RWPE1 (cell line): ENCODE measurements around the gene IDUA.

Experiments used
- CTCF ChIA-PET: fragments of 350-600 bp; sonication (Branson Sonifier 250); formaldehyde crosslinking; extraction: SDS; loops from one replicate; lab custom pipeline; 2021; lab: Yijun Ruan, JAX
- POLR2A ChIA-PET: fragments of 400-600 bp; formaldehyde crosslinking; extraction: SDS; loops from one replicate; lab custom pipeline; 2020; ENCODE audit warnings: antibody characterized with exemption; ENCODE audit not compliant: low non-redundant PET; lab: Yijun Ruan, JAX
- DNase-seq: peaks from one replicate; pipeline ENCODE4 v3.0.0; 2012; ENCODE audit warnings: low spot score
- H3K27ac ChIP-seq: fragments of 450-650 bp; 2 replicates; pipeline ENCODE4 v1.5.1; 2017
- CTCF ChIP-seq: fragments of 450-650 bp; conservative IDR thresholded peaks from 2 replicates; pipeline ENCODE4 v1.5.1; 2017; ENCODE audit warnings: low read depth, mild to moderate bottlenecking

IDUA gene

GRCh38 chr4:1047976-1048772, 61.3 kb downstream of the IDUA start:
- CTCF ChIA-PET, result no interaction called here
- TF ChIP-seq CTCF, result no peak
- H3K27ac ChIP-seq, result peak overlapping the region; percentile 82
- POLR2A ChIA-PET, result no interaction called here
- DNase-seq, result no peak

GRCh38 chr4:1048773-1049590, 62.1 kb downstream of the IDUA start:
- ChIA-PET CTCF (no interaction called here), POLR2A (no interaction called here)
- no peak for TF ChIP-seq CTCF
- DNase-seq, result no peak
- H3K27ac ChIP-seq, result no peak overlapping the region

- no peak for TF ChIP-seq CTCF
- POLR2A ChIA-PET, result no interaction called here
- CTCF ChIA-PET, result no interaction called here
- no peak overlapping the region for H3K27ac ChIP-seq
- DNase-seq, result no peak
Measured at GRCh38 chr4:1049591-1049905, 62.7 kb downstream of the IDUA start.

- POLR2A ChIA-PET, result no interaction called here
- CTCF ChIA-PET, result no interaction called here
- H3K27ac ChIP-seq, result no peak overlapping the region
- TF ChIP-seq CTCF, result no peak
- DNase-seq, result no peak
Measured at GRCh38 chr4:1050486-1051213, 63.8 kb downstream of the IDUA start.

- POLR2A ChIA-PET, result no interaction called here
- CTCF ChIA-PET, result no interaction called here
- no peak overlapping the region for H3K27ac ChIP-seq
- DNase-seq, result no peak
- no peak for TF ChIP-seq CTCF
Measured at GRCh38 chr4:1051472-1051871, 64.6 kb downstream of the IDUA start.

- no peak overlapping the region for H3K27ac ChIP-seq
- DNase-seq, result no peak
- ChIA-PET CTCF (interaction anchor here (0.7 kb wide), 1 partner anchor 641 kb away, joined by 4 read pairs; no protein-coding TSS in a partner anchor), POLR2A (no interaction called here)
- TF ChIP-seq CTCF, result no peak
Measured at GRCh38 chr4:1052231-1052671, 65.4 kb downstream of the IDUA start.
